Measurements from ENCODE around the gene APLF.
"Not testable (repeated sequence)": the region's sequence is repeated elsewhere in the genome, so short reads cannot be mapped to it uniquely, and the experiment has no call there.

The APLF gene

GRCh38 chr2:68565858-68566257 lies 98.5 kb downstream of the APLF start:
- TF ChIP-seq LEF1 (IDR thresholded peaks at IDR 0.05; ENCODE audit: borderline replicate concordance) (no peak), L3MBTL2 (conservative IDR thresholded peaks at IDR 0.05) (no peak), TARDBP (IDR thresholded peaks at IDR 0.05) (no peak), ELF4 (IDR thresholded peaks at IDR 0.05) (no peak), BHLHE40 (IDR thresholded peaks at IDR 0.05; ENCODE audit: borderline replicate concordance) (no peak), FOXM1 (IDR thresholded peaks at IDR 0.05; ENCODE audit: borderline replicate concordance) (no peak), PKNOX1 (IDR thresholded peaks at IDR 0.05) (no peak), NFRKB (IDR thresholded peaks at IDR 0.05) (no peak), ARNT (IDR thresholded peaks at IDR 0.05) (no peak), SP1 (IDR thresholded peaks at IDR 0.05) (no peak), CTBP1 (IDR thresholded peaks at IDR 0.05; ENCODE audit: borderline replicate concordance) (no peak), SUZ12 (IDR thresholded peaks at IDR 0.05) (no peak), ZNF384 (IDR thresholded peaks at IDR 0.05) (no peak), HDGF (IDR thresholded peaks at IDR 0.05; ENCODE audit: borderline replicate concordance) (no peak), FOXA1 (IDR thresholded peaks at IDR 0.05) (no peak), FOXK2 (IDR thresholded peaks at IDR 0.05) (no peak)
- POLR2A ChIA-PET = no interaction called here
- CTCF ChIA-PET = no interaction called here
- DNase-seq (ENCODE audit: extremely low spot score) = no peak

- CTCF ChIA-PET = no interaction called here
- no peak for TF ChIP-seq PKNOX1 (IDR thresholded peaks at IDR 0.05)
- TF ChIP-seq ELF4 (IDR thresholded peaks at IDR 0.05) = no peak
- no peak for TF ChIP-seq LEF1 (IDR thresholded peaks at IDR 0.05; ENCODE audit: borderline replicate concordance)
- TF ChIP-seq L3MBTL2 (conservative IDR thresholded peaks at IDR 0.05) = no peak
- TF ChIP-seq FOXA1 (IDR thresholded peaks at IDR 0.05) = no peak
- no peak for TF ChIP-seq FOXM1 (IDR thresholded peaks at IDR 0.05; ENCODE audit: borderline replicate concordance)
- TF ChIP-seq ZNF384 (IDR thresholded peaks at IDR 0.05) = no peak
- TF ChIP-seq SUZ12 (IDR thresholded peaks at IDR 0.05) = no peak
- TF ChIP-seq FOXK2 (IDR thresholded peaks at IDR 0.05) = no peak
- TF ChIP-seq CTBP1 (IDR thresholded peaks at IDR 0.05; ENCODE audit: borderline replicate concordance) = no peak
- no peak for TF ChIP-seq BHLHE40 (IDR thresholded peaks at IDR 0.05; ENCODE audit: borderline replicate concordance)
- no peak for TF ChIP-seq HDGF (IDR thresholded peaks at IDR 0.05; ENCODE audit: borderline replicate concordance)
- TF ChIP-seq SP1 (IDR thresholded peaks at IDR 0.05) = no peak
- no peak for TF ChIP-seq ARNT (IDR thresholded peaks at IDR 0.05)
- no peak for TF ChIP-seq TARDBP (IDR thresholded peaks at IDR 0.05)
- no peak for TF ChIP-seq NFRKB (IDR thresholded peaks at IDR 0.05)
- DNase-seq (ENCODE audit: extremely low spot score) = no peak
- POLR2A ChIA-PET = no interaction called here
Observed at GRCh38 chr2:68566362-68566761, 99.0 kb downstream of the APLF start.

- CTCF ChIA-PET = no interaction called here
- TF ChIP-seq ARNT (IDR thresholded peaks at IDR 0.05) (no peak), ELF4 (IDR thresholded peaks at IDR 0.05) (no peak), SUZ12 (IDR thresholded peaks at IDR 0.05) (no peak), TARDBP (IDR thresholded peaks at IDR 0.05) (no peak), ZNF384 (IDR thresholded peaks at IDR 0.05) (no peak), L3MBTL2 (conservative IDR thresholded peaks at IDR 0.05) (no peak), BHLHE40 (IDR thresholded peaks at IDR 0.05; ENCODE audit: borderline replicate concordance) (no peak), LEF1 (IDR thresholded peaks at IDR 0.05; ENCODE audit: borderline replicate concordance) (no peak), FOXM1 (IDR thresholded peaks at IDR 0.05; ENCODE audit: borderline replicate concordance) (no peak), HDGF (IDR thresholded peaks at IDR 0.05; ENCODE audit: borderline replicate concordance) (no peak), SP1 (IDR thresholded peaks at IDR 0.05) (no peak), PKNOX1 (IDR thresholded peaks at IDR 0.05) (no peak), FOXK2 (IDR thresholded peaks at IDR 0.05) (no peak), FOXA1 (IDR thresholded peaks at IDR 0.05) (no peak), NFRKB (IDR thresholded peaks at IDR 0.05) (no peak), CTBP1 (IDR thresholded peaks at IDR 0.05; ENCODE audit: borderline replicate concordance) (no peak)
- no peak for DNase-seq (ENCODE audit: extremely low spot score)
- POLR2A ChIA-PET = no interaction called here
Observed at GRCh38 chr2:68568116-68568515, 100.7 kb downstream of the APLF start.

DNA sequence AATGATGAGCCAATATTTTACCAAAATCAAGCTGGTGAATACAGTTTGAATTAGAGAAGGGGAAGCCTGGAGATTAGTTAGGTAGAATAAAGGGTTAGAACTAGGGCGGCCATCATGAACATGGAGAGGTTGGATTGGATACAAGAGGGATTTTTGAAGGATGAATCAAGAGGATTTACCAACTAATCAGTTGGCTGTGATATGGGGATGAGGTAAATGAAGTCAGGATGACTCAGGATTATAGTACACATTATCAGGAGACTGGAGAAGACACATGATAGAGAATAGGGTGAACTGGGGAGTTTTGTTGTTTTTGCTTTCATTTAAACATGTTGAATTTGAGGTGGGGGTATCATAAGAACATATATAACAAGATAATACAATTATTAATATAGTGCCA lies 102.2 kb downstream of the APLF start:
- POLR2A ChIA-PET = no interaction called here
- TF ChIP-seq LEF1 (IDR thresholded peaks at IDR 0.05; ENCODE audit: borderline replicate concordance) = no peak
- no peak for TF ChIP-seq L3MBTL2 (conservative IDR thresholded peaks at IDR 0.05)
- TF ChIP-seq ARNT (IDR thresholded peaks at IDR 0.05) = no peak
- no peak for TF ChIP-seq HDGF (IDR thresholded peaks at IDR 0.05; ENCODE audit: borderline replicate concordance)
- no peak for TF ChIP-seq NFRKB (IDR thresholded peaks at IDR 0.05)
- no peak for TF ChIP-seq CTBP1 (IDR thresholded peaks at IDR 0.05; ENCODE audit: borderline replicate concordance)
- TF ChIP-seq SUZ12 (IDR thresholded peaks at IDR 0.05) = no peak
- no peak for TF ChIP-seq ELF4 (IDR thresholded peaks at IDR 0.05)
- no peak for TF ChIP-seq FOXK2 (IDR thresholded peaks at IDR 0.05)
- TF ChIP-seq SP1 (IDR thresholded peaks at IDR 0.05) = no peak
- no peak for TF ChIP-seq PKNOX1 (IDR thresholded peaks at IDR 0.05)
- TF ChIP-seq FOXM1 (IDR thresholded peaks at IDR 0.05; ENCODE audit: borderline replicate concordance) = no peak
- TF ChIP-seq FOXA1 (IDR thresholded peaks at IDR 0.05) = no peak
- TF ChIP-seq TARDBP (IDR thresholded peaks at IDR 0.05) = no peak
- no peak for TF ChIP-seq ZNF384 (IDR thresholded peaks at IDR 0.05)
- TF ChIP-seq BHLHE40 (IDR thresholded peaks at IDR 0.05; ENCODE audit: borderline replicate concordance) = no peak
- no peak for DNase-seq (ENCODE audit: extremely low spot score)
- CTCF ChIA-PET = no interaction called here

DNA sequence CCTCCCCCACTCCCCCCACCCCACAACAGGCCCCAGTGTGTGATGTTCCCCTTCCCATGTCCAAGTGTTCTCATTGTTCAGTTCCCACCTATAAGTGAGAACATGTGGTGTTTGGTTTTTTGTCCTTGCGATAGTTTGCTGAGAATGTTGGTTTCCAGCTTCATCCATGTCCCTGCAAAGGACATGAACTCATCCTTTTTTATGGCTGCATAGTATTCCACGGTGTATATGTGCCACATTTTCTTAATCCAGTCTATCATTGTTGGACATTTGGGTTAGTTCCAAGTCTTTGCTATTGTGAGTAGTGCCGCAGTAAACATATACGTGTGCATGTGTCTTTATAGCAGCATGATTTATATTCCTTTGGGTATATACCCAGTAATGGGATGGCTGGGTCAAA lies 103.0 kb downstream of the APLF start:
- POLR2A ChIA-PET; CTCF ChIA-PET; DNase-seq (ENCODE audit: extremely low spot score): not testable (repeated sequence)
